ENCODE data around the gene PNMA8B. TPM values are rescaled to one million over a fixed set of nuclear protein-coding genes. Genes with fewer than 3 reads are reported as not detected.

Gene PNMA8B
- total and polyA plus RNA-seq, 3 experiments from 2014 or later, result 0.04 TPM; not detected in 2

DNA sequence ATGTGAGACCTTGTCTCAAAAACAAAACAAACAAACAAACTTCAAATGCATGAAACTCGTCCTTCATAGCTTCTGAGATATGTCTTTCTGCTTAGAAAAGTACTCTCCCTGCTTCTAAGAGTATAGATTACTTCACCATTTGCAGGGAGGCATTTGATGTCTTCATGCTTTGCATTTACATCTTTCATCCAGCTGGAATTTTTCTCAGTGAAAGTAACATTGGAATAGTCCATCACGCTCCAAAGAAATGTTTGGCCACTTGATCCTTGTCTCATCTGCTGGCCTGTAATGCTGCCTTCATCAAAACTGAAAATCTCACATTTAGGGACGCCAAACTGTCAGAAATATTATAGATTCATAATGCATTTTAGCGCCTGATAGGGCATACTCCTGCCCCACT is 43.5 kb downstream of the PNMA8B start:
- H3K27ac ChIP-seq (ENCODE audit: low read depth, low read length), result no peak overlapping the region
- POLR2A ChIA-PET, result no interaction called here
- H3K36me3 Mint-ChIP-seq, result peaks cover 0 to 6% (median 0%) of the 10 kb centered on the region in 3 donors
- CTCF ChIA-PET, result no interaction called here
- peaks cover 8% of the 10 kb centered on the region in 5 donors for H3K9me3 Mint-ChIP-seq
- no peak overlapping the region for H3K27ac Mint-ChIP-seq
- no peak overlapping the region for H3K4me3 Mint-ChIP-seq
- H3K4me1 ChIP-seq (ENCODE audit: insufficient read depth, low read length), result no peaks in the 10 kb centered on the region
- no peaks in the 10 kb centered on the region for H3K27me3 ChIP-seq (ENCODE audit: insufficient read depth, low read length, poor library complexity, severe bottlenecking)
- H3K27me3 Mint-ChIP-seq, result peaks cover 16 to 40% of the 10 kb centered on the region in 2 donors
- no peaks in the 10 kb centered on the region for H3K36me3 ChIP-seq (ENCODE audit: insufficient read depth, low read length)
- H3K4me1 Mint-ChIP-seq, result no peaks in the 10 kb centered on the region
- no peak for DNase-seq
- no peak overlapping the region for H3K4me3 ChIP-seq (ENCODE audit: low read length)
- no peaks in the 10 kb centered on the region for H3K9me3 ChIP-seq (ENCODE audit: low read length)

DNA sequence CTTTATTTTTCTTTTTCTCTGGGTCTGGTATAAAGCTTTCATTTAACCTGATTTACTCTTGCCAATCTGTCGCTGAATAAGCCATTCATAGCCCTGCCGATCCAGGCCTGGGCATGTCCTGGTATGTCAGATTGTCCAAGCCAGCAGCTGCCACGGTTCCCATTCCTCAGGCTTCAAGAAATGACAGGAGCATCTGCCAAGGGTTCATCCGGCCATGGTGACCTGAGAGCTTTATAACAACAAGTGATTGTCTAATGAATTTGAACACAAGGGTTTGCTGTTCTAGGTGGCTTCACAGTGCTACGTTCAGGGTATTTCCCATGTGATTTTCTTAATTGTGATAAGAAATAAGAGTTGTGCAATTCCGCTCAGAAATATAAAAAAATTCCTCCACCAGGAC is 44.3 kb downstream of the PNMA8B start:
- POLR2A ChIA-PET, result no interaction called here
- CTCF ChIA-PET, result no interaction called here
- peaks cover 16 to 38% of the 10 kb centered on the region in 2 donors for H3K27me3 Mint-ChIP-seq

DNA sequence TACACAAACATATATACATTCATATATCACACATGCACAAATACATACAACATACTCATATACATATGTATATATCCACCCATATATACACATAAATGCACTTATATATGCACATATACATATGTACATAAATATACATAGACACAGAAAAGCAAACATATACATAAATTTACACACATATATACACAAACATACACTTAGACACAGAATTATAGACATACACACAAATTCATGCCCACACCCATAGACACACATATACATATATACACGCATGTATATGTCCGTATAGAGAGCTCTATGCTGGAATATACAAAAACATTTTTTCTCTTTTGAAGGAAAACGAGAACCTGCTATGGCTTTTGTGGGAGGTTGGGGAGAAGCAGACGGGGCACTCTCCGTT is 44.9 kb downstream of the PNMA8B start:
- Histone ChIP-seq H3K4me3 (ENCODE audit: low read length) (no peak overlapping the region), H3K4me1 (ENCODE audit: insufficient read depth, low read length) (no peaks in the 10 kb centered on the region), H3K9me3 (ENCODE audit: low read length) (no peaks in the 10 kb centered on the region), H3K36me3 (ENCODE audit: insufficient read depth, low read length) (no peaks in the 10 kb centered on the region), H3K27ac (ENCODE audit: low read depth, low read length) (no peak overlapping the region), H3K27me3 (ENCODE audit: insufficient read depth, low read length, poor library complexity, severe bottlenecking) (no peaks in the 10 kb centered on the region)
- no peak overlapping the region for H3K4me3 Mint-ChIP-seq
- DNase-seq, result no peak
- H3K27me3 Mint-ChIP-seq, result peaks cover 13 to 39% of the 10 kb centered on the region in 2 donors
- H3K36me3 Mint-ChIP-seq, result peaks cover 0 to 6% (median 0%) of the 10 kb centered on the region in 3 donors
- ChIA-PET POLR2A (no interaction called here), CTCF (no interaction called here)
- H3K9me3 Mint-ChIP-seq, result peaks cover 8% of the 10 kb centered on the region in 5 donors
- H3K27ac Mint-ChIP-seq, result no peak overlapping the region
- no peaks in the 10 kb centered on the region for H3K4me1 Mint-ChIP-seq

More for the DNA sequence above, 44.3 kb downstream of the PNMA8B start:
- Histone ChIP-seq H3K4me3 (ENCODE audit: low read length) (no peak overlapping the region), H3K4me1 (ENCODE audit: insufficient read depth, low read length) (no peaks in the 10 kb centered on the region), H3K9me3 (ENCODE audit: low read length) (no peaks in the 10 kb centered on the region), H3K36me3 (ENCODE audit: insufficient read depth, low read length) (no peaks in the 10 kb centered on the region), H3K27ac (ENCODE audit: low read depth, low read length) (no peak overlapping the region), H3K27me3 (ENCODE audit: insufficient read depth, low read length, poor library complexity, severe bottlenecking) (no peaks in the 10 kb centered on the region)
- Mint-ChIP-seq H3K4me1 (no peaks in the 10 kb centered on the region), H3K36me3 (peaks cover 0 to 6% (median 0%) of the 10 kb centered on the region in 3 donors), H3K27ac (no peak overlapping the region), H3K9me3 (peaks cover 8% of the 10 kb centered on the region in 5 donors), H3K4me3 (no peak overlapping the region)
- DNase-seq, result no peak

- Histone ChIP-seq H3K36me3 (ENCODE audit: insufficient read depth, low read length) (no peaks in the 10 kb centered on the region), H3K27me3 (ENCODE audit: insufficient read depth, low read length, poor library complexity, severe bottlenecking) (no peaks in the 10 kb centered on the region), H3K27ac (ENCODE audit: low read depth, low read length) (no peak overlapping the region), H3K4me1 (ENCODE audit: insufficient read depth, low read length) (no peaks in the 10 kb centered on the region), H3K4me3 (ENCODE audit: low read length) (no peak overlapping the region), H3K9me3 (ENCODE audit: low read length) (no peaks in the 10 kb centered on the region)
- Mint-ChIP-seq H3K27me3 (peaks cover 17 to 41% of the 10 kb centered on the region in 2 donors), H3K36me3 (peaks cover 0 to 6% (median 0%) of the 10 kb centered on the region in 3 donors), H3K9me3 (peaks cover 8% of the 10 kb centered on the region in 5 donors), H3K4me3 (no peak overlapping the region), H3K4me1 (no peaks in the 10 kb centered on the region), H3K27ac (no peak overlapping the region)
- POLR2A ChIA-PET, result interaction anchor here (0.6 kb wide), 1 partner anchor 63 kb away, joined by 4 read pairs; no protein-coding TSS in a partner anchor
- CTCF ChIA-PET, result interaction anchor here (0.9 kb wide), 1 partner anchor 8 kb away, joined by 3 read pairs; no protein-coding TSS in a partner anchor
- no peak for DNase-seq
Observed at GRCh38 chr19:46449228-46449627, 46.4 kb downstream of the PNMA8B start.

GRCh38 chr19:46448601-46449000 is 47.1 kb downstream of the PNMA8B start:
- H3K9me3 ChIP-seq (ENCODE audit: low read length), result no peaks in the 10 kb centered on the region
- H3K9me3 Mint-ChIP-seq, result peaks cover 8% of the 10 kb centered on the region in 5 donors
- H3K4me1 ChIP-seq (ENCODE audit: insufficient read depth, low read length), result no peaks in the 10 kb centered on the region
- no peak overlapping the region for H3K27ac ChIP-seq (ENCODE audit: low read depth, low read length)
- ChIA-PET CTCF (interaction anchor here (0.9 kb wide), 1 partner anchor 9 kb away, joined by 3 read pairs; no protein-coding TSS in a partner anchor), POLR2A (interaction anchor here (0.6 kb wide), 1 partner anchor 27 kb away, joined by 3 read pairs; no protein-coding TSS in a partner anchor)
- peaks cover 0 to 6% (median 0%) of the 10 kb centered on the region in 3 donors for H3K36me3 Mint-ChIP-seq
- no peaks in the 10 kb centered on the region for H3K27me3 ChIP-seq (ENCODE audit: insufficient read depth, low read length, poor library complexity, severe bottlenecking)
- peaks cover 17 to 36% of the 10 kb centered on the region in 2 donors for H3K27me3 Mint-ChIP-seq
- H3K36me3 ChIP-seq (ENCODE audit: insufficient read depth, low read length), result no peaks in the 10 kb centered on the region
- no peaks in the 10 kb centered on the region for H3K4me1 Mint-ChIP-seq
- no peak overlapping the region for H3K4me3 Mint-ChIP-seq
- no peak overlapping the region for H3K27ac Mint-ChIP-seq
- no peak for DNase-seq
- H3K4me3 ChIP-seq (ENCODE audit: low read length), result no peak overlapping the region

DNA sequence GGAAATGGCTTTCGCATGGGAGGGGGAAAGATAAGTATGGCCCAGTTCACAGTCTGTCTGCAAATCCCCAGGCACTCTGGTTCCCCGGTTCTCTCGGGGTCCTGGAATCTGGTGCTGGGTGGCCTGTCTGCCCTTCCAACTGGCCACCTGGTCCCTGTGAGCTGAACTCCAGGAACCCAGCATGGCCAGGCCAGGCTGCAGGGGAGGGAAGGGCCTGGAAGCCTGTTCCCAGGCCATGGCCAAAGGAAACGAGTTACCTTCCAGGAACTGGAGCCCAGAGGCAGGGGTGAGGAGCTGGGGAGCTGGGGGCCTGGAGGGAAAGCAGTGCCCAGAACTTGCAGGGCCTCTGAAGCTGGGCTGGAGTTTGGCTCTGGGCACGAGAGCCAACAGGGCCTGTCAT is 47.8 kb downstream of the PNMA8B start:
- peaks cover 8% of the 10 kb centered on the region in 5 donors for H3K9me3 Mint-ChIP-seq
- H3K4me3 Mint-ChIP-seq, result no peak overlapping the region
- H3K36me3 Mint-ChIP-seq, result peaks cover 0 to 6% (median 0%) of the 10 kb centered on the region in 3 donors
- Histone ChIP-seq H3K9me3 (ENCODE audit: low read length) (no peaks in the 10 kb centered on the region), H3K36me3 (ENCODE audit: insufficient read depth, low read length) (no peaks in the 10 kb centered on the region), H3K27ac (ENCODE audit: low read depth, low read length) (no peak overlapping the region), H3K4me1 (ENCODE audit: insufficient read depth, low read length) (no peaks in the 10 kb centered on the region), H3K27me3 (ENCODE audit: insufficient read depth, low read length, poor library complexity, severe bottlenecking) (no peaks in the 10 kb centered on the region), H3K4me3 (ENCODE audit: low read length) (no peak overlapping the region)
- H3K4me1 Mint-ChIP-seq, result peaks cover 0 to 6% (median 5%) of the 10 kb centered on the region in 3 donors
- ChIA-PET CTCF (no interaction called here), POLR2A (no interaction called here)
- no peak for DNase-seq
- no peak overlapping the region for H3K27ac Mint-ChIP-seq
- peaks cover 21 to 35% of the 10 kb centered on the region in 2 donors for H3K27me3 Mint-ChIP-seq

DNA sequence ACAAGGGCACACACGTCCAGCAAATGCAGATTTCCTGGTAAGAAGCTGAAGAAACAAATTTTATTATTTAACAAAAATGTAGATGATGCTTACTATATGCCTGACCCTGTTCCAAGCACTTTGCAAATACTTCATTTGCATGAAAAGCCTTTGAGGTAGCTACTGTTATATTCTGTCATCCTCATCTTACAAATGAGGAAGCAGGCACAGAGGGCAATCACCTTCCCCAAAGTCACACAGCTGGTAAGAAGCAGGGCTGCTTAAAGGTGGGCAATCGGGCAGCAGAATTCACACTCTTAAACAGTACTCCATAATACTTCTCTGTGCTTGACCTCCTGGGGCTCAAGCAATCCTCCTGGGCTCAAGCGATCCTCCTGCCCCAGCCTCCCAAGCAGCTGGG is 48.7 kb downstream of the PNMA8B start:
- no peak for DNase-seq
- Mint-ChIP-seq H3K27ac (no peak overlapping the region), H3K4me3 (no peak overlapping the region), H3K27me3 (peaks cover 21 to 32% of the 10 kb centered on the region in 2 donors), H3K36me3 (peaks cover 0 to 6% (median 0%) of the 10 kb centered on the region in 3 donors), H3K4me1 (peaks cover 0 to 6% (median 5%) of the 10 kb centered on the region in 3 donors), H3K9me3 (peaks cover 8% of the 10 kb centered on the region in 5 donors)
- H3K9me3 ChIP-seq (ENCODE audit: low read length), result no peaks in the 10 kb centered on the region
- POLR2A ChIA-PET, result no interaction called here
- H3K27ac ChIP-seq (ENCODE audit: low read depth, low read length), result no peak overlapping the region
- H3K4me1 ChIP-seq (ENCODE audit: insufficient read depth, low read length), result no peaks in the 10 kb centered on the region
- no peaks in the 10 kb centered on the region for H3K36me3 ChIP-seq (ENCODE audit: insufficient read depth, low read length)
- no peak overlapping the region for H3K4me3 ChIP-seq (ENCODE audit: low read length)
- CTCF ChIA-PET, result no interaction called here
- H3K27me3 ChIP-seq (ENCODE audit: insufficient read depth, low read length, poor library complexity, severe bottlenecking), result no peaks in the 10 kb centered on the region

- H3K36me3 Mint-ChIP-seq, result peaks cover 0 to 6% (median 0%) of the 10 kb centered on the region in 3 donors
- no peaks in the 10 kb centered on the region for H3K4me1 ChIP-seq (ENCODE audit: insufficient read depth, low read length)
- no peak overlapping the region for H3K27ac ChIP-seq (ENCODE audit: low read depth, low read length)
- no peaks in the 10 kb centered on the region for H3K27me3 ChIP-seq (ENCODE audit: insufficient read depth, low read length, poor library complexity, severe bottlenecking)
- ChIA-PET CTCF (no interaction called here), POLR2A (no interaction called here)
- H3K36me3 ChIP-seq (ENCODE audit: insufficient read depth, low read length), result no peaks in the 10 kb centered on the region
- H3K27me3 Mint-ChIP-seq, result peaks cover 18 to 27% of the 10 kb centered on the region in 2 donors
- H3K9me3 ChIP-seq (ENCODE audit: low read length), result no peaks in the 10 kb centered on the region
- H3K4me1 Mint-ChIP-seq, result peaks cover 0 to 6% (median 5%) of the 10 kb centered on the region in 3 donors
- H3K4me3 Mint-ChIP-seq, result no peak overlapping the region
- no peak overlapping the region for H3K27ac Mint-ChIP-seq
- H3K4me3 ChIP-seq (ENCODE audit: low read length), result no peak overlapping the region
- no peak for DNase-seq
- peaks cover 8% of the 10 kb centered on the region in 5 donors for H3K9me3 Mint-ChIP-seq
Observed at GRCh38 chr19:46446021-46446420, 49.6 kb downstream of the PNMA8B start.
